ENCODE results near the gene MLLT6. TPM values are rescaled to one million over a fixed set of nuclear protein-coding genes. Genes with fewer than 3 reads are reported as not detected.

MLLT6 gene
- total and polyA plus RNA-seq, 2 of the 13 experiments (the other 11 are each of a cell fraction or from before 2014, with no cell fraction given), result 50.7 to 69.5 TPM

DNA sequence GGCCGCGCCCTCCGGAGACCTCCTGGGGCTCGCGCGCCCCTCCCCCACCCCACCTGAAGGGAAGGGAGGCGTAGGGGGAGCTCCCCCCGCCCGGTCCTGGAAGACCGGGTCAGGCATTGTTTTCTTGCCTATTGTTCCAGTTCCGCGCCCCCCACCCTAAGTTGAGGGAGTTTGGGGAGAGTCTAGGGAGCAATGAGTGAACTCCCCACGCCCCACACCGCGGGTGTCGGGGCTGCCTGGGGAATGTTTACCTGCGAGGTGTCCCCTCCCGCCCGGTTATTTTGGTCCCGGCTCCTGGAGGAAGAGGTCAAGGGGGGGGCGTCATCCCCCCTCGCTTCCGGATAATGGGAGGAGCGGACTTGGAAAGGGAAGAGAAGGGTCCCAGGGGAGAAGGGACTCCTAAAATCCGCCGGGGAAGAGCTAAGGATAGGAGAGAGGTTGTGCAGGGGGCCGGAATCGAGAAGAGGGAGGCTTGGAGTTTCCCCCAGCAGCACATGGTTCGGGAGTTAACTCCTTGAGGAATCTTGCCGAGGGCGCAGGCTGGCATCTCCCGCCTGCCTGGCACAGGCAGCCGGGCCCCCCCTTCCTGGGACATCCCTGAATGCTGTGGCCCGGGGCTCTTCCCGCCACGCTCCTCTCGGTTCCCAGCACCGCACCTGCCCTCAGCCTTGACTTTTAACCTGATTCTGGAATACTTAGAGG, 881 bp downstream of the MLLT6 start (continued):
- TF ChIP-seq FOSL1 (CRISPR knock-in tag; IDR thresholded peaks at IDR 0.05; ENCODE audit: borderline replicate concordance), result no peak
- peak; percentile 92 for TF ChIP-seq PRDM10 (CRISPR knock-in tag; IDR thresholded peaks at IDR 0.05; ENCODE audit: low read depth)
- no peak; the same call in 1 of the 2 replicates for TF ChIP-seq ZFP91 (CRISPR knock-in tag; IDR thresholded peaks at IDR 0.05; ENCODE audit: borderline replicate concordance)
- peak; percentile 17; the same call in 1 of the 2 replicates for TF ChIP-seq KLF12 (CRISPR knock-in tag; IDR thresholded peaks at IDR 0.05; ENCODE audit: borderline replicate concordance)
- TF ChIP-seq MIER2 (CRISPR knock-in tag; IDR thresholded peaks at IDR 0.05), result no peak
- TF ChIP-seq, protein P1, sequence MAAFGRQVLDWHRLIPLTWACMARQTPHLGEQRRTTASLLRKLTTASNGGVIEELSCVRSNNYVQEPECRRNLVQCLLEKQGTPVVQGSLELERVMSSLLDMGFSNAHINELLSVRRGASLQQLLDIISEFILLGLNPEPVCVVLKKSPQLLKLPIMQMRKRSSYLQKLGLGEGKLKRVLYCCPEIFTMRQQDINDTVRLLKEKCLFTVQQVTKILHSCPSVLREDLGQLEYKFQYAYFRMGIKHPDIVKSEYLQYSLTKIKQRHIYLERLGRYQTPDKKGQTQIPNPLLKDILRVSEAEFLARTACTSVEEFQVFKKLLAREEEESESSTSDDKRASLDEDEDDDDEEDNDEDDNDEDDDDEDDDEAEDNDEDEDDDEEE (CRISPR knock-in tag; IDR thresholded peaks at IDR 0.05), result peak; percentile 80
- TF ChIP-seq ZNF296 (CRISPR knock-in tag; conservative IDR thresholded peaks at IDR 0.05), result no peak
- no peak for TF ChIP-seq RARG (CRISPR knock-in tag; IDR thresholded peaks at IDR 0.05; ENCODE audit: low read depth)
- TF ChIP-seq, protein P2, sequence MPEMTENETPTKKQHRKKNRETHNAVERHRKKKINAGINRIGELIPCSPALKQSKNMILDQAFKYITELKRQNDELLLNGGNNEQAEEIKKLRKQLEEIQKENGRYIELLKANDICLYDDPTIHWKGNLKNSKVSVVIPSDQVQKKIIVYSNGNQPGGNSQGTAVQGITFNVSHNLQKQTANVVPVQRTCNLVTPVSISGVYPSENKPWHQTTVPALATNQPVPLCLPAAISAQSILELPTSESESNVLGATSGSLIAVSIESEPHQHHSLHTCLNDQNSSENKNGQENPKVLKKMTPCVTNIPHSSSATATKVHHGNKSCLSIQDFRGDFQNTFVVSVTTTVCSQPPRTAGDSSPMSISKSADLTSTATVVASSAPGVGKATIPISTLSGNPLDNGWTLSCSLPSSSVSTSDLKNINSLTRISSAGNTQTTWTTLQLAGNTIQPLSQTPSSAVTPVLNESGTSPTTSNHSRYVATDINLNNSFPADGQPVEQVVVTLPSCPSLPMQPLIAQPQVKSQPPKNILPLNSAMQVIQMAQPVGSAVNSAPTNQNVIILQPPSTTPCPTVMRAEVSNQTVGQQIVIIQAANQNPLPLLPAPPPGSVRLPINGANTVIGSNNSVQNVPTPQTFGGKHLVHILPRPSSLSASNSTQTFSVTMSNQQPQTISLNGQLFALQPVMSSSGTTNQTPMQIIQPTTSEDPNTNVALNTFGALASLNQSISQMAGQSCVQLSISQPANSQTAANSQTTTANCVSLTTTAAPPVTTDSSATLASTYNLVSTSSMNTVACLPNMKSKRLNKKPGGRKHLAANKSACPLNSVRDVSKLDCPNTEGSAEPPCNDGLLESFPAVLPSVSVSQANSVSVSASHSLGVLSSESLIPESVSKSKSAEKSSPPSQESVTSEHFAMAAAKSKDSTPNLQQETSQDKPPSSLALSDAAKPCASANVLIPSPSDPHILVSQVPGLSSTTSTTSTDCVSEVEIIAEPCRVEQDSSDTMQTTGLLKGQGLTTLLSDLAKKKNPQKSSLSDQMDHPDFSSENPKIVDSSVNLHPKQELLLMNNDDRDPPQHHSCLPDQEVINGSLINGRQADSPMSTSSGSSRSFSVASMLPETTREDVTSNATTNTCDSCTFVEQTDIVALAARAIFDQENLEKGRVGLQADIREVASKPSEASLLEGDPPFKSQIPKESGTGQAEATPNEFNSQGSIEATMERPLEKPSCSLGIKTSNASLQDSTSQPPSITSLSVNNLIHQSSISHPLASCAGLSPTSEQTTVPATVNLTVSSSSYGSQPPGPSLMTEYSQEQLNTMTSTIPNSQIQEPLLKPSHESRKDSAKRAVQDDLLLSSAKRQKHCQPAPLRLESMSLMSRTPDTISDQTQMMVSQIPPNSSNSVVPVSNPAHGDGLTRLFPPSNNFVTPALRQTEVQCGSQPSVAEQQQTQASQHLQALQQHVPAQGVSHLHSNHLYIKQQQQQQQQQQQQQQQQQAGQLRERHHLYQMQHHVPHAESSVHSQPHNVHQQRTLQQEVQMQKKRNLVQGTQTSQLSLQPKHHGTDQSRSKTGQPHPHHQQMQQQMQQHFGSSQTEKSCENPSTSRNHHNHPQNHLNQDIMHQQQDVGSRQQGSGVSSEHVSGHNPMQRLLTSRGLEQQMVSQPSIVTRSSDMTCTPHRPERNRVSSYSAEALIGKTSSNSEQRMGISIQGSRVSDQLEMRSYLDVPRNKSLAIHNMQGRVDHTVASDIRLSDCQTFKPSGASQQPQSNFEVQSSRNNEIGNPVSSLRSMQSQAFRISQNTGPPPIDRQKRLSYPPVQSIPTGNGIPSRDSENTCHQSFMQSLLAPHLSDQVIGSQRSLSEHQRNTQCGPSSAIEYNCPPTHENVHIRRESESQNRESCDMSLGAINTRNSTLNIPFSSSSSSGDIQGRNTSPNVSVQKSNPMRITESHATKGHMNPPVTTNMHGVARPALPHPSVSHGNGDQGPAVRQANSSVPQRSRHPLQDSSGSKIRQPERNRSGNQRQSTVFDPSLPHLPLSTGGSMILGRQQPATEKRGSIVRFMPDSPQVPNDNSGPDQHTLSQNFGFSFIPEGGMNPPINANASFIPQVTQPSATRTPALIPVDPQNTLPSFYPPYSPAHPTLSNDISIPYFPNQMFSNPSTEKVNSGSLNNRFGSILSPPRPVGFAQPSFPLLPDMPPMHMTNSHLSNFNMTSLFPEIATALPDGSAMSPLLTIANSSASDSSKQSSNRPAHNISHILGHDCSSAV (CRISPR knock-in tag; IDR thresholded peaks at IDR 0.05; ENCODE audit: borderline replicate concordance), result no peak
- TF ChIP-seq MED8 (CRISPR knock-in tag; IDR thresholded peaks at IDR 0.05; ENCODE audit: insufficient replicate concordance), result peak; percentile 88
- TF ChIP-seq ZKSCAN1 (IDR thresholded peaks at IDR 0.05; ENCODE audit: low read length), result no peak
- TF ChIP-seq, protein P3, sequence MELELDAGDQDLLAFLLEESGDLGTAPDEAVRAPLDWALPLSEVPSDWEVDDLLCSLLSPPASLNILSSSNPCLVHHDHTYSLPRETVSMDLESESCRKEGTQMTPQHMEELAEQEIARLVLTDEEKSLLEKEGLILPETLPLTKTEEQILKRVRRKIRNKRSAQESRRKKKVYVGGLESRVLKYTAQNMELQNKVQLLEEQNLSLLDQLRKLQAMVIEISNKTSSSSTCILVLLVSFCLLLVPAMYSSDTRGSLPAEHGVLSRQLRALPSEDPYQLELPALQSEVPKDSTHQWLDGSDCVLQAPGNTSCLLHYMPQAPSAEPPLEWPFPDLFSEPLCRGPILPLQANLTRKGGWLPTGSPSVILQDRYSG (CRISPR knock-in tag; IDR thresholded peaks at IDR 0.05), result 0 out of 2 replicates have a peak, but pooled peaks have one; percentile 9

All from HepG2 (cell line).